GM15510 (cell line): ENCODE data around the gene RHOXF1.
"Not testable (repeated sequence)": the region's sequence is repeated elsewhere in the genome, so short reads cannot be mapped to it uniquely, and the experiment has no call there.

Source experiments
- POLR2A ChIP-seq: IDR thresholded peaks from 3 replicates; pipeline ENCODE4 v1.6.1; 2011; ENCODE audit warnings: borderline replicate concordance; ENCODE audit not compliant: insufficient read length; ENCODE audit errors: extremely low read depth

RHOXF1 gene

DNA sequence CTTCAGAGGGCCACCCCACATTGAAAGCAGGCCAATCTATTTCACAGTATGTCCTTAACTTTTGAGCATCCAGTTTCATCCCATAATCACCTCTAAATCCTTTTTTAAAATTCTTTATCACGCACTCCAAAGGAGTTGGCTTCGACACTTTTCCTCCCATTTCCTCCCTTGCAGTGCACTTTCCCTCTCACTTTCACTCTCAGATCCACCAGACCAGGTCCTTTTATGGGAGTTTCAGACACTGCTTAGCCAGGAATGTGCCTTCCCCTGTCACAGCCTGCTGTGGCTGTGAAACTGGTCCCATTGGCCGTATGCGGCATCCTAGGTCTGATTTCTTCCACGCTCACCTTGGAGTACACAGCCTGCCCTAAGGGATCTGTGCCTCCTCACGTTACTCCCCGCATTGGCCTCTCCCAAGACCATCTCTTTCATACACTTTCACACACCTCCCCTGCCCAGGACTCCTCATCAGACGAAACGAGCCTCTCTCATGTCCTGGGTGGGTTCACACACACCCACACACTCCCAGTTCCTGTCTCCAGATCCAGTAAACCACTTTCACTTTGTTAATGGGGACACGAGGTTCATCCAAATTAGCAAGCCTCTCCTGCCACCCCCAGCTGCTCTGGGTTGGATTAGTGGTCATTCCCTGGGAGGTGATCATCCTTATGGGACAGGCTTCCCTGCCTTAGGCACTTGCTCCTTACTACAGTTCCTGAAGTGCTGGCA, 28.3 kb downstream of the RHOXF1 start:
- no peak for TF ChIP-seq POLR2A

GRCh38 chrX:120077590-120077989, 38.1 kb downstream of the RHOXF1 start, which contains the start of gene RHOXF2B:
Gene RHOXF2B, minus strand, starts transcription at chrX:120077690. Its CDS starts 138 bp downstream, at chrX:120077552.
- TF ChIP-seq POLR2A: not testable (repeated sequence)
